GM11168 (cell line): Measurements from ENCODE around the gene M1AP.

ENCODE experiments used
- in situ Hi-C: fragments of 300-500 bp; cut with MboI; formaldehyde crosslinking; loops from one replicate; pipeline ENCODE4 v1.12.0; 2022; ENCODE audit warnings: low sequenced_read_pairs; ENCODE audit not compliant: unreplicated experiment

M1AP gene

DNA sequence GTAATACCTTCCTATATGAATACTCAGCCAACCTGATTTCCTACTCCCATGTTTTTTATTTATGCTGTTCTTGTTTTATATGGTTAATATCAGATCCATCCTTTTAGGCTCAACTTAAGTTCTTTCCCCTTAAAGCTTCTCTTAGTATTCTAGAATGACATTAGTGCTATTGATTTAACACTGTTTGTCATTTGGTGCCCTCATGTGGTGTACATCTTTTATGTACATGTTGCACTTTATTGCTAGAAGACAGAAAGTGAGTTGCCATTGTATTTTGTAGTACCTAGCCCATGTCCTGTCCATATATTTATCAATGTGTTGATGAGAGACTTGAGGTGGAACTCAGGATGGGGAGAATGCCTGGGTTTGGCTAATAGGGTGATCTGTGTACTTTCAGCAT, 115.9 kb downstream of the M1AP start:
- in situ Hi-C loops, result no loop called here

DNA sequence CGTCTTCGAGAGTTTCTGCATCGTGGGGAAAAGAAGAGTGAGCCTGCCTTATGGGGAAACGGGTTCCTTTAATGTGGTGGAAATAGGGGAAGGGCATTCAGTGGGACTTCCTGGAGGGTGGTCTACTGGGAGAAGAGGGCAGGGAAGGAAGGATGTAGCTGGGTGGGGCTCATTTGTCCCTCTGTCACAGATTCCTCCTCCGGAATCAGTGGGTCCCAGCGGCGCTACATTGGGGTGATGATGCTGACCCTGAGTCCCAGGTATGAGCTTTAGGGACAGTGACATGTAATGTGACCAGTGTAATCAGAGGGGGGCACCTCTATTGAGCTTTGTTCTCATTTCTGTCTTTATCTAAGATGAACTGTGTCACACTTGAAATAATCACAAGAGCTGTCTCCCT, 116.5 kb downstream of the M1AP start:
- in situ Hi-C loops, result no loop called here

DNA sequence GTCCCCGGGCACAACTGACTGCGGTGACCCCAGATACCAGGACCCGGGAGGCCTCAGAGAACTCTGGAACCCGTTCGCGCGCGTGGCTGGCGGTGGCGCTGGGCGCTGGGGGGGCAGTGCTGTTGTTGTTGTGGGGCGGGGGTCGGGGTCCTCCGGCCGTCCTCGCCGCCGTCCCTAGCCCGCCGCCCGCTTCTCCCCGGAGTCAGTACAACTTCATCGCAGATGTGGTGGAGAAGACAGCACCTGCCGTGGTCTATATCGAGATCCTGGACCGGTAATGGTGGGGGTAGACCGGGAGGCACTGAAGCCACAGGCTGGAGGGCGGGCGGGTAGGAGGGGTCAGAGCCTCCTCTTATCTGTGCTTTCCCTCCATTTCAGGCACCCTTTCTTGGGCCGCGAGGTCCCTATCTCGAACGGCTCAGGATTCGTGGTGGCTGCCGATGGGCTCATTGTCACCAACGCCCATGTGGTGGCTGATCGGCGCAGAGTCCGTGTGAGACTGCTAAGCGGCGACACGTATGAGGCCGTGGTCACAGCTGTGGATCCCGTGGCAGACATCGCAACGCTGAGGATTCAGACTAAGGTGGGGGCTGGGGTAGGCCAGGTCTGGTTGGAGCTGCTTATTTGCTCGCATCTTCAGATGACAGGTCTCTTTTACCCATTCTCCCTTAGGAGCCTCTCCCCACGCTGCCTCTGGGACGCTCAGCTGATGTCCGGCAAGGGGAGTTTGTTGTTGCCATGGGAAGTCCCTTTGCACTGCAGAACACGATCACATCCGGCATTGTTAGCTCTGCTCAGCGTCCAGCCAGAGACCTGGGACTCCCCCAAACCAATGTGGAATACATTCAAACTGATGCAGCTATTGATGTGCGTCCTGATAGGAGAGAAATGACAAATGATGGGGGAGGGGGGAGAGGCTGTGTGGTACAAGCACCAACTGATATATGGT, 117.6 kb downstream of the M1AP start:
- in situ Hi-C loops, result no loop called here

DNA sequence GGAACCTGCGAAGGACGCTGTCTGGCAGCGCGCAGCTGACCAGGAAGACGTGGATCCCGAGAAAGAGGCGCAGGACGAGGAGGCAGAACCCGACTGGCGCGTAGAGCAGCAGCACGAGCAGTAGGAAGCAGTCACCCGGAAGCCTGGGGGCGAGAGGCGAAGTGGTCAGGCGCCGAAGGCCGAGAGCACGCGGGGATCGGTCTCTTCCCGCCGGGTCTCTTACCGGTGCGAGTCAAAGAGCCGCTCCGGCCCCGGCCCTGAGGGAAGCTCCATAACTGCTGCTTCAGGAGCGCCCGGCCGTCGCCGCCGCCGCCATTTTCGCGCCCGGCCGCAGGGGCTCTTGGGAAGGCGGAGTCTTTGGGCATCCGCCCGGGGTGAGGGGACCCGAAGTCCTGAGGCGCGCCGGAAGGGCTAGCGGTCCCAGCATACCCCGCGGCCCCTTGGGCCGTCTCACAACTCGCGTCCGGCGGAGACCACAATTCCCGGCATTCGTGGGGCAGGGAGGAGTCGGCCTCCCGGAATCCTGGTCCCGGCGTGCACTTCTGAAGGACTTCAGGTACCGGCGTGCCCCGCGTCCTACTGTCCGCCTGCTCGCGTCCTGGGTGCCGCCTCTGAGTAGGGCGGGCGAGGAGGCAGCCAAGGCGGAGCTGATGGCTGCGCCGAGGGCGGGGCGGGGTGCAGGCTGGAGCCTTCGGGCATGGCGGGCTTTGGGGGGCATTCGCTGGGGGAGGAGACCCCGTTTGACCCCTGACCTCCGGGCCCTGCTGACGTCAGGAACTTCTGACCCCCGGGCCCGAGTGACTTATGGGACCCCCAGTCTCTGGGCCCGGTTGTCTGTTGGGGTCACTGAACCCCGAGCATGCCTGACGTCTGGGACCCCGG, 118.5 kb downstream of the M1AP start, which contains the start of the genes AUP1 and HTRA2:
Gene AUP1 (minus strand): TSS at position 350 of the 882 bp plus-strand sequence. CDS start 77 bp downstream, at position 273.
Gene HTRA2 (plus strand): TSS at position 577 of the 882 bp plus-strand sequence. CDS start 74 bp downstream, at position 651.
- in situ Hi-C loops, result no loop called here

DNA sequence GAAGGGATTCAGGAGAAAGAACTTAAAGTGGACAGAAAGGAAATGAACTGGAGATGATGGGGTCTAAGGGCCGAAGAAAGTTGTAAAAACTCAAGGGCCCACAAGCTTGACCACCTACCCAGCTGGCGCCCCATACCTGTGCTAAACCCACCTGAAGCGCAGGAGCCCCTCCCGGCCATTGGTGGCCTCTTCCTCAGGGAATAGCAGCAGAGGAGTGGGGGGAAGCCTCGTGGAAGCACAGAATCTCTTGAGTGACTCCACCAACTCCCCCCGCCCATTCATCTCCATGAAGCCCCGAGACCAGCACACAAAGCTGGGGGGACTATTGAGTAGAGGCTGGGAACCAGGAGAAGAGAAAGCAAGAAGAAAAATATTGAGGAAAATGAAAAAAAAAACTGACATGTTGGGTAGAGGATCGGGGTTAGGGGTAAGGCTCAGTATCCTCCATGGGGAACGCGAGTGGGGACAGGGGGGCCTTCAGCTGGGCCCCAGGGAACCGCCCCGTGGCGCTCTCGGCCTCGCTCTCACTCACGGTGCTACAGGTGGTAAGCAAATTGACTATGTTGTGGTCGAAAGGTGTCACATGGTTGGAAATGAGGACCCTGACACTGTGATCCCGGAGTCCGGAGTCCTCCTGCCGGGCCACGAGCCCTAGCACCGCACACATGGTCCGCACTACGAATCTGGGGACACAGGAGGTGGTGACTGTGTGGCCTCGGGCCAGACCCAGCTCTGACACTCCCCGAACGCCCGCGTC, 119.4 kb downstream of the M1AP start:
- in situ Hi-C loops, result no loop called here

DNA sequence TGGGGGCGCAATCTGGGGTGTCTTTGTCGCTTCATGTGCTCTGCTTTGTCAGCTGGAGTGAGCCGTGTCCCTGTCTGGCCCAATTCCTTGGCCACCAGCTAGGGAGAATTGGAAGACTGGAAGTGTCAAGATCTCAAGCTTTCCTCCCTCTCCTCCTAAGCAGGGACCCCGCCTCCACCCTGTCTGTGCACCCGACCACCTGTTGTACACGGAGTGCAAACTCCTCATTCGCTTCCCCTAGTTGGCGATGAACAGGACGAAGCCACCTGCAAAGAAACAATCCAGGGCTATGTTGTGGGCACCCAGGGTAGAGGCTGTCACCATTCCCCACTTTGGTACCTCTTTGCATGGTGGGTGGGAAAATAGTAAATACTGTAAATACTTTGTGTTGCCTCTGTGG, 120.4 kb downstream of the M1AP start:
- in situ Hi-C loops, result no loop called here

DNA sequence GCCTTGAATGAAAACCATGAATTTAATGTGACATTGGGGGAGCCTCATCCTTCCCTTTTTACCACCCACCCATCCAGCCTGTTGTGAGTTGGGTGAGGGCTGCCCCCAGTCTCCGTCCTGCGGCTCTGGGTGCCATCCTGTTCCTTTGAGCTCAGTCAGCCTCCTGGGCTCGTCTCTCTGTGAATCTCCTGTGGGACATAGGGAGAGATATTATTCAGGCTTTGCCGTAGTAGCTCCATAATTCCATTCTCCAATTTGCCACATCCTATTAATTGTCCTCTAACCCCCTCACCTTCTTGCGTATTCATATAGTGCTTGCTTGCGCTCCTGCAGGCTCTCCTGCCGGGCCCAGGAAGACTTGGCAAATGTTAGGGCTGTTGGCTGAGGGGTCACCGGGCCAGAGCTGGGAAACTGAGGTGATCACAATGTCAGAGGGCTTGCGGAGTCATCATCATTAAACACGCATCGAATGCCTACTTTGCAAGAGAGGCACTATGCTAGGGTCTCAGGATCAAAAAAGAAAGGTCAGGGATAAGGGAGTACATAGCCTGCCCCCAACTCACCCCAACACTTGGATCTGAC, 121.4 kb downstream of the M1AP start:
- in situ Hi-C loops, result no loop called here

DNA sequence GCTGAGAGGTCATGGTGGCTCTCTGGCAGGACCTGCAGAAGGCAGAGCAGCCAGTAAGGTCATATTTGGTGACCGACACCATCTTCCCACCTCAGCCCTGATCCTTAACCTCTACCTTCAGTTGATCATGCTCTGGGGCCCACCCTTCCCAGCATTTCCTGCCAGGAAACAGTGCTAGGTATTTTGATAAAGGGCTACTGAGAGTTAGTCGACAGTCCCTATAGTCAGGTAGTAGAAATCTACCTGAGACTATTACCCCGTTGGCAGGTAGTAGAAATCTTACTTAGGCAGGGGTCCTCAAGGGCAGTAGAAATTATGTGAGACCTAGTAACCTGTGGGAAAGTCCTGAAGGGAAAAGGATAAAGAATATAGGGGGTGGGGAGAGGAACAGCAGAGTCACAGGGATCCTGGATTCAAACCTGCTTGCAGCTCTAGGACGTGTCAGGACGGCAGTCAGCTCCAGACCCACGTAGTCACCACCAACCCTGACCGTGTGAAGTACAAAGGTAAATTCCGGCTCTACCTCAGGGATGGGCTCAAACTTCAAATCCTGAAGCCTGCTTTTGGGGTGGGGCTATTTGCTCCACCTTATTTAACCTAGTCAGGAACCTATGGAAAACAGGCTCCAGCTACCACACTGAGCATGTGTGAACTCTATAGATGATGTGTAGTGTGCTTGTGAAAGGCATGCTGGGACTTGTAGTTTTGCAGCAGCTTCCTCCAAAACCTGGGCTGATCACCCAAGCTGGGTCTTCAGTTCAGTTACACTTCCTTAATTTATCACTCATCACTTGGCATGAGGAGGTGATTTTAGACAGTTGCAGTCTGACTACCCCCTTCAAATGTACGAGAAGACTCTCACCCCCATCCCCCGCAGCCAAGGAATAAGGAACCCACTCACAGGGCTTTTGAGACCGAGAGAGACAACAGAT, 122.1 kb downstream of the M1AP start, which contains the start of gene DQX1:
Gene DQX1 (minus strand): TSS at position 515 of the 932 bp plus-strand sequence. CDS start 502 bp downstream, at position 13.
- in situ Hi-C loops, result no loop called here

DNA sequence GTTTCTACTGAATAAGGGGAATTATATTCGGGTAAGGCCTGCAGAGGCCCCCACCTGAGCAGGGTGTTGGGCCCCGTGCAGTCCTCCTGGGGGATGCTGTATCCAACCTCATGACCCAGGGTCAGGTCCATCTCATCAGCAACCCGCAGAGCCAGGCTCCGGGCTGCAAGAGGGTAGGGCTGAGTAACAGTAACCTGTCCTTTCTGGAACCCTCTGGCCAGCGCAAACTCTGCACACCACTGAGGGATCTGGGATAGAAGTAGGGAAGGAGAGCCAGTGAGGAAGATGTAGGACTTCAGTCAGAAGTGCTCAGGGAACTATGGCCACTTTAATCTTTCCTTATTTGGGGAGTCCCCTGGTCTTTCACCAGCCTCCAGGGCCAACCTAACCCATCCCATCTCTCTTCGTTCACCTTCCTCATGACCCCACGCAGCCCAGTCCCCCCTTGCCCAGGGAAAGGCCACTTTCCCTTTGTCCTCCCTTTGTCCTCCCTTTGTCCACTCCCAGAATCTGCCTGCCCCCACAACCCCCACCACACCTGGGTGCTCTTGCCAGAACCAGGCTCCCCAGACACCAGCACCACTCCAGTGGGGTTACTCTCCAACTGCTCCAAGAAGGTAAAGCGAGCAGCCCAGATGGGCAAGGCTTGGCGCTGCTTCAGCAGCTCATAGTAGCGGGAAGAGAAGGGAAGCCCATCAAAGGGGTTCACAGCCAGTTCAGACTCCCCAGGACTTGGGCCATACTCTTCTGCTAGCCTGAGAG, 123.0 kb downstream of the M1AP start:
- in situ Hi-C loops, result no loop called here

DNA sequence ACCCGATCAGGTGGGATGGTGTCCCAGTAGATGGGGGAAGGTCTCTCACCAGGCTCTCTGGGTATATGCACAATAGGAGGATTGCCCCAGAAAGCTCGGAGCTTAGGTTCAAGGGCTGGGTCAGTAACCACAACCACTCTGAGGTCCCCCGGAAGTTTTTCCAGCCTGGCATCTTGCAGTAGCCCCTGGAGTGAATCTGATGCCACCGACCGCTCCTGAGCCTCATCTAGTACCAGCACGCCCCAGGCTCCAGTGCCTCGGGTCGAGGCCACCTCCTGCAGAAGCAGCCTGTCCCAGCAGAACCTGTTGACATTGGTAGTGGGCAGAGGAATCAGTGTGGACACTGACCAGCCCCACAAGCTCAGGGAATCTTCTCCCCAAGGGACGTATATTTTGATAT, 124.1 kb downstream of the M1AP start:
- in situ Hi-C loops, result no loop called here

DNA sequence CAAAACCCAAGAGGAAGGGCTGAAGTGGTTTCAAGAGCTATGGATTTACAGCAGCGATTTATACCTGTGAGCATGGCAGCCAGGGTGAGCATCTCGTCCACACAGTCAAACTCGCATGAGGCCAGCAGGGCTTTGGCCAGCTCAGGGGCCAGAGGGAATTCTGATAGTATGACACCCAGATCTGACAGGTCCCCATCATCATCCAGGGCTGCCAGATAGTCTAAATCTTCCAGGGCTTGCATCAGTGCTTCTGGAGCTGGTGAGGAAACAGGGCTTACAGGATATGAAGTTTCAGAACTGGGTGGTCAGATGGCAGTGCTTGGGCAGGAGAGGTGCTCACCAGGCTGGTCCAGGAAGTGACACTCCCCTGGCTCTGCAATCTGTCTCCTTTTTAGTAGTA, 125.6 kb downstream of the M1AP start:
- in situ Hi-C loops, result no loop called here

DNA sequence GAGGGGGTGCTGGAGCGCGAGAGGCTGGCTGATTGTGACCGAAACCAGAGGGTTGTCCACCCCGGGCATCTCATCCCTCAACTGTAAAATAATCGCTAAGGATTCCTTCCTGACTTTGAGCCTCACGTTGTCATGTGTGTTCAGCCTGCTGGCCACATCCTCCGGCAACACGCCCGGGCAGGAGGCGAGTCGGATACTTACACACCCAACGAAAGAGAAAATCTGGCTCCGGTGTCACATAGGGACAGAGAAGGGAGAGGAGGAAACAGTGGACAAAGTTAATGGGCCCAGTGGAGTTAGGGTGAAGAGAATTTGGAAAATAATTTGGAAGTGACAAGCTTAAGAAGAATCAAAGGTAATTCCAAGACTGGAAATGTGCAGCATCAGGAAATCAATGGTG, 131.5 kb downstream of the M1AP start:
- in situ Hi-C loops, result no loop called here

DNA sequence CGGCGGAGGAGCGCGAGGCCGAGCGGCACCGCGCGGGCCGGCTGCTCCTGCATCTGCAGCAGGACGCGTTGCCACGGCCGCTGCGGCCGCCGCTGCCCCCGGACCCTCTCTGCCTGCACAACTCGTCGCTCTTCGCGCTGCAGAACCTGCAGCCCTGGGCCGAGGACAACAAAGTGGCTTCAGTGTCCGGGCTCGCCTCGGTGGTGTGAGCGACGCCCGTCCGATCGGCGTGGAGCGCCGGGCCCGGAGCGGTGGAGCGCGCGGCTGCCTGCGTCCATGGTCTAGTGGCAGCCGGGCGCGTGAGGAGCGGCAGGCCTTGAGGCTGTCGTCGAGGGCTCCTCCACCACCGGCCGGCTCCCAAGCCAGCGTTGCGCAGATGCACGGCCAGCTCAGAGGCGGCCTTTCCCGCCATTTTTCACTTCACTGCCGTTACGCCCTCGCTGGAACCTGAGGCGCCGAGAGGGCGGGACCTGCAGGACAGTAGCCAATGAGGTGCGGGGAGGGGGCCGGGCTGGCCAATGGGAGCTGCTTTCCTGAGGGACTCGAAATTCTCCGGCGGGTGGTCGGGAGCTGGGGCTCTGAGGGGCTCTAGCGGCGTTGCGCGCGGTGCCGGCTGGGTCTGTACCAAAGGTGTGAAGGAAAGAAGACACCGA, 132.0 kb downstream of the M1AP start:
- in situ Hi-C loops, result no loop called here

DNA sequence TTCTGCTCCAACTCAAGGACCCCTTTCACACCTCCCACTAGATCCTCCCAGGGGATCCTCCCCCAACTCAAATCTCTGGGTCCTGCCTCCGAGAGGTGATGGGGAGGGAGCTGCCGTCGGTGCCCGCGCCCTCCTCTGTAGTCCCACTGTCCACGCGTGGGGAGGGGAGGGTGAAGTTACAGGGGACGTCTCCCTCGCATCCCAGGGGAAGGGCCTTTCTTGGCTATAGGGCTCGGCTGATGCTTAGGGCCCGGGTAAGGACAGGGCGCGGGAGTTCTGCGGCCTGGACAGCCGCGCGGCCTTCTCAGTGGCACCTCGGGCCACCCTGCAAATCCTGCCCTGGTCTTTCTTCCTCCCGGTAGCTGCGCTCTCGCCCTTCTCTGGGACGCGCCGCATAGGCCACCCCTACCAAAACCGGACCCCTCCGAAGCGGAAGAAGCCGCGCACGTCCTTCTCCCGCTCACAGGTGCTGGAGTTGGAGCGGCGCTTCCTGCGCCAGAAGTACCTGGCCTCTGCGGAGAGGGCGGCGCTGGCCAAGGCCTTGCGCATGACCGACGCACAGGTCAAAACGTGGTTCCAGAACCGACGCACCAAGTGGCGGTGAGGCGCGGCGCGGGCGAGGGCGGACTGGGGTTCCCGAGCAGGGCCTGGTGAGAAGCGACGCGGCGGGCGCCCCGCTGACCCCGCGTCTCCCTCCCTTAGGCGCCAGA, 132.7 kb downstream of the M1AP start:
- in situ Hi-C loops, result no loop called here

DNA sequence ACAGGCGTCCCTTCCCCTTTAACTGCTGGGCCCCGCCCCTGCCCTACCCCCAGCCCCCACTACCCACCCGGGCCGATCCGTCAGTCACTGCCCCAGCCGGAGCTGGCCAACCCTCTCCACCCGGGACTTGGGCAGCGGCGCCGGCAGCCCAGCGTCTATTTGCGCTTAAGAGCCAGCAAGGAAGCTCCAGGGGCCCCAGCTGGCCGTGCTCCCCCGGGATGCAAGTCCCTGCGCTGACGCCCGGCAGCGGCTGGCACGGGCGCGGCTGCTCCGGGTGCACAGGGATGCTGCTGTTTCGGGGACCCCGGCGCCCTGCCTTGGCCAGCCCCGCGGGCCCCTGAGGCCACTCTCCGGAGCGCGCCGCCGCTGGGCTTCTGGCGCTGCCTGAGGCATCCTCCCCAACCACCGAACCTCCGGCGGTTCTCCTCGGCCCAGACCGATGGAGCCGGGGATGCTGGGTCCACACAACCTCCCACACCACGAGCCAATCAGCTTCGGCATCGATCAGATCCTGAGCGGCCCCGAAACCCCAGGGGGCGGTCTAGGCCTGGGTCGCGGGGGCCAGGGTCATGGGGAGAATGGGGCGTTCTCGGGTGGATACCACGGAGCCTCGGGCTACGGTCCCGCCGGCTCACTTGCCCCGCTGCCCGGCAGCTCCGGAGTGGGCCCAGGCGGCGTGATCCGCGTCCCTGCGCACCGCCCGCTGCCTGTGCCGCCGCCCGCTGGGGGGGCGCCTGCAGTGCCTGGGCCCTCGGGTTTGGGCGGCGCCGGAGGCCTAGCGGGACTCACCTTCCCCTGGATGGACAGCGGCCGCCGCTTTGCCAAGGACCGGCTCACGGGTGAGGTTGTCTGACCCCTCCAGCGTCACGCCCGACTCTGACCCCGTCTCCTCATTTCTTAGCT, 133.5 kb downstream of the M1AP start, which contains the start of gene TLX2:
Gene TLX2 (plus strand): TSS at position 83 of the 903 bp plus-strand sequence. CDS start 357 bp downstream, at position 440.
- in situ Hi-C loops, result no loop called here
